Thyroid gland (tissue), 4 donors: ENCODE data around the gene PPIL1. TPM values are rescaled to one million over a fixed set of nuclear protein-coding genes. Genes with fewer than 3 reads are reported as not detected.

ENCODE experiments used
- DNase-seq, 2 donors: peaks; one replicate each; pipeline ENCODE4 v3.0.0-alpha.2; 2019
- H3K27ac ChIP-seq, 3 donors: fragments of 200-600 bp; sonication (generic); 1 replicate in 2 of 3; 2 replicates in 1 of 3; pipeline ENCODE4 v1.5.1; 2016 to 2019; ENCODE audit warnings: mild to moderate bottlenecking in 1 of 3, moderate library complexity in 1 of 3
- H3K27me3 ChIP-seq: fragments of 200-600 bp; sonication (generic); one replicate; pipeline ENCODE4 v1.5.1; 2019
- H3K36me3 ChIP-seq, 2 donors: fragments of 200-600 bp; sonication (generic); one replicate each; pipeline ENCODE4 v1.5.1; 2016 to 2019
- H3K4me1 ChIP-seq, 2 donors: fragments of 200-600 bp; sonication (generic); one replicate each; pipeline ENCODE4 v1.5.1; 2017 to 2019
- H3K4me3 ChIP-seq, 3 donors: fragments of 200-600 bp; sonication (generic); replicated peaks in 1 of 3; 1 replicate in 2 of 3; 2 replicates in 1 of 3; pipeline ENCODE4 v1.5.1; 2016; ENCODE audit warnings: mild to moderate bottlenecking in 1 of 3
- H3K9me3 ChIP-seq: fragments of 200-600 bp; sonication (generic); one replicate; pipeline ENCODE4 v1.5.1; 2017
- POLR2A ChIP-seq, 2 donors: fragments of 450-650 bp; IDR thresholded peaks; one replicate each; pipeline ENCODE4 v1.6.1; 2017; ENCODE audit warnings: antibody characterized with exemption in 2 of 2, mild to moderate bottlenecking in 2 of 2, moderate library complexity in 1 of 2
- WGBS, 2 donors: methylation state at CpG; one replicate each; pipeline ENCODE4 v1.1.5; 2017; 5-methylcytosine and 5-hydroxymethylcytosine counted together
- intact Hi-C: fragments of 100-400 bp; cut with DNase I; formaldehyde crosslinking; loops from one replicate; pipeline ENCODE4 v1.15.1; 2023
- total RNA-seq, 4 donors: library from RNA; depleted of rRNA; stranded (reverse); fragments of >200 nt; gene quantifications; one replicate each; pipeline ENCODE4 v1.2.3, GENCODE V29; 2016
- TF ChIP-seq, protein P1 (sequence below), 6 experiments: fragments of 200-600 bp in 3 of 6; fragments of 450-650 bp in 3 of 6; sonication (generic) in 3 of 6; IDR thresholded peaks; one replicate each; pipeline ENCODE4 v1.5.1; 2016 to 2019; ENCODE audit warnings: antibody characterized with exemption in 6 of 6, mild to moderate bottlenecking in 2 of 6, inconsistent platforms in 1 of 6, moderate library complexity in 1 of 6

The PPIL1 gene
- total RNA-seq, 4 donors from 2014 or later = 35.3 to 69.4 (median 44.3) TPM

DNA sequence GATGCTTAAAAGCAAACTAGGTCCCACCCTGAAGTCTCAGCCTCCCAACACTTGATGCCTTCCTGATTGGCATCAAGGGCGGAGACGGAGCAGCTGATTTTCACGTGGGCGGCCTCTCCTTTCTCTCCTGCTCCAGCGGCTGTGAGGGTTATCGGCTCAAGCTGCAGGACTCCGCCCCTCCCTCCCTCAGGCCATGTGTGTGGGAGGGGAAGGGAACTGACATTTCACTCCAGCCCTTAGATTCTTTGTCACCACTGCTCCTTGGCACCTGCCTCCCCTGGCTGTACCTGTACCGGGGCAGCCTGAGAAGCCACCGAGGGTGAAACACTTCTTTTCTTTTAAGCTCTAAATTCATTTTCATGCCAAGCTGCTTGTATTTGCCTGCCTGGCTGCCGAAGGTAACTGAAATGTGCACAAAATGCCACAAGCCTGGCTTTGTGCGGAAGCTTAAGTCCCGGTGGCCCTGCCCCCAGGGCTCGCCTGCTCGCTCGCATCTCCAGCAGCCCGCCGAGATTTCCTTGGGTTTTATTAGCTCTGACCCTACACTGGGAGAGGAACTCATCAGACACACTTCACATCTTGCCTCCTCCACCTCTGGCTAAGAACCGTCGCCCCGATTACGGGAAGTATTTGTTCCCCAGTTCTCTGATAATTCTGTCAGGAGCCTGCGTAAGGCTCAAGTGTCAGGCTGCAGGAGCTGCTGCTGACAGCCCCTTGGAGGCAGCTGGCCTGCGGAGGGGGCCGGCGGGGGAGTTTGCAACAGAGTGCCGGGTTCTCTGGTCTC, 25.8 kb downstream of the PPIL1 start:
- H3K4me3 ChIP-seq = no peak overlapping the region

DNA sequence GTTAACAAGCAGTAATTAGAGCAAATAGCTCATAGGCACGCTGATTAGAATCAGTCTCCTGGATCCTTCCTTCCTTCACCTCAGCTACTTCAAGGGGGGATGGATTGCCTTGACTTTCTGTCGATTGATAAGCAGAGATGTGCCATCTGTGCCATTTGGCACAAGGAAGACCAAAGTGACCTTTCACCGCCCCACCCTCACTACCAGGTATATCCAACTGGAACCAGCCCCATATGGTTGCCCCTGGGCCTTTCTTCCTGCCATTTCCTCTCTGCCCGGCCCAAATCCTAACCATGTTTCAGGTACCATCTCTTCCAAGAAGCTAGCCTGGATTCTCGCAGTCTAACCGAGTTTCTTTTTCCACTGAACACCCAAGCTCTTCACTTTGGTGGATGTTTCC, 26.6 kb downstream of the PPIL1 start:
- H3K4me3 ChIP-seq = no peak overlapping the region
- intact Hi-C loops = no loop called here
- TF ChIP-seq, protein P1, sequence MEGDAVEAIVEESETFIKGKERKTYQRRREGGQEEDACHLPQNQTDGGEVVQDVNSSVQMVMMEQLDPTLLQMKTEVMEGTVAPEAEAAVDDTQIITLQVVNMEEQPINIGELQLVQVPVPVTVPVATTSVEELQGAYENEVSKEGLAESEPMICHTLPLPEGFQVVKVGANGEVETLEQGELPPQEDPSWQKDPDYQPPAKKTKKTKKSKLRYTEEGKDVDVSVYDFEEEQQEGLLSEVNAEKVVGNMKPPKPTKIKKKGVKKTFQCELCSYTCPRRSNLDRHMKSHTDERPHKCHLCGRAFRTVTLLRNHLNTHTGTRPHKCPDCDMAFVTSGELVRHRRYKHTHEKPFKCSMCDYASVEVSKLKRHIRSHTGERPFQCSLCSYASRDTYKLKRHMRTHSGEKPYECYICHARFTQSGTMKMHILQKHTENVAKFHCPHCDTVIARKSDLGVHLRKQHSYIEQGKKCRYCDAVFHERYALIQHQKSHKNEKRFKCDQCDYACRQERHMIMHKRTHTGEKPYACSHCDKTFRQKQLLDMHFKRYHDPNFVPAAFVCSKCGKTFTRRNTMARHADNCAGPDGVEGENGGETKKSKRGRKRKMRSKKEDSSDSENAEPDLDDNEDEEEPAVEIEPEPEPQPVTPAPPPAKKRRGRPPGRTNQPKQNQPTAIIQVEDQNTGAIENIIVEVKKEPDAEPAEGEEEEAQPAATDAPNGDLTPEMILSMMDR (IDR thresholded peaks at IDR 0.05) = no peak
- TF ChIP-seq POLR2A (IDR thresholded peaks at IDR 0.05) = no peak
- no peaks in the 10 kb centered on the region for H3K9me3 ChIP-seq
- no peaks in the 10 kb centered on the region for H3K36me3 ChIP-seq
- 96% methylated on average over 6 of the region's 6 CpGs for WGBS, 2 donors
- no peaks in the 10 kb centered on the region for H3K27me3 ChIP-seq
- no peak overlapping the region for H3K27ac ChIP-seq
- H3K4me1 ChIP-seq = peaks cover 6 to 9% of the 10 kb centered on the region in 2 donors
- DNase-seq = no peak

More for the DNA sequence above, 25.8 kb downstream of the PPIL1 start:
- Histone ChIP-seq H3K4me1 (peaks cover 6 to 9% of the 10 kb centered on the region in 2 donors), H3K9me3 (no peaks in the 10 kb centered on the region), H3K36me3 (no peaks in the 10 kb centered on the region), H3K27me3 (no peaks in the 10 kb centered on the region), H3K27ac (no peak overlapping the region)
- intact Hi-C loops = no loop called here
- no peak for TF ChIP-seq POLR2A (IDR thresholded peaks at IDR 0.05)
- TF ChIP-seq, protein P1 (IDR thresholded peaks at IDR 0.05) = no peak
- DNase-seq = peak; percentile 76 to 82
- WGBS, 2 donors = 35 to 38% methylated on average over 26 of the region's 26 CpGs

DNA sequence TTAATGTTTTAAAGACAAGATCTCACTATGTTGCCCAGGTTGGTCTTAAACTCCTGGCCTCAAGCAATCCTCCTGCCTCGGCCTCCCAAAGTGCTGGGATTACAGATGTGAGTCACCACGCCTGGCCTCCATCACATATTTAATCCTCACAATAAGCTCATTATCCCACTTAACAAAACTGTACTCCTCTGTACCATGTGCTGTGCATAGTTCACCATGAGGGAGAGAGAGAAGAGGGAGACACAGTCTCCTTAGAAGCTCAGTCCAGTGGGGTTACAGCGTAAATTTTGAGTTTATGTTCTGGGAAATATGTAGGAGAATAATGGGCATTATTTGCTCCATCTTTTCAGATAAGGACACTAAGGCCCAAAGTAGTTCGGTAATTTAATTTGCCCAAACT, 27.5 kb downstream of the PPIL1 start:
- Histone ChIP-seq H3K27ac (no peak overlapping the region), H3K27me3 (no peaks in the 10 kb centered on the region), H3K36me3 (no peaks in the 10 kb centered on the region), H3K4me3 (no peak overlapping the region), H3K9me3 (no peaks in the 10 kb centered on the region), H3K4me1 (peaks cover 6 to 9% of the 10 kb centered on the region in 2 donors)
- WGBS, 2 donors = 91 to 99% methylated on average over 4 of the region's 4 CpGs
- DNase-seq = no peak
- TF ChIP-seq, protein P1 (IDR thresholded peaks at IDR 0.05) = no peak
- TF ChIP-seq POLR2A (IDR thresholded peaks at IDR 0.05) = no peak
- intact Hi-C loops = no loop called here

DNA sequence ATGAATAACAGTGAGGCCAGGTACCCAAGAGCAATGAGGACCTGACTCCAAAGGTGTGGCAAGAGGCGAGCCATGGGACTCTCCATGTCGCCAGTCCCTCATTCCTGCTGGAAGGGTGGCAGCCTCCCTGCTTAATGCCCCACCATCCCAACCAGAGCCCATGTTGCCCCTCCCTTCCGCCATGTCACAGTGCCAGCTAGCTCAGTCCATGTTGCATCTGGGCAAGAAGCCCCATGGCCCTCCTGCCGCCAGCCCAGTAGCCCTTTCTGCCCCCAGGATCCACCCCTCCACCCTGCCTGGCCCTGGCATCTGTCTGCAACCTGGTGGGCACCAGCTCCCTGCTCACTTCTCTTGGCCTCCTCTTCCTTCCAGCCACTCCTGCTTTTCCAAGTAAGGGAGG, 29.4 kb downstream of the PPIL1 start:
- Histone ChIP-seq H3K9me3 (no peaks in the 10 kb centered on the region), H3K36me3 (no peaks in the 10 kb centered on the region), H3K27ac (no peak overlapping the region), H3K4me1 (peaks cover 16 to 18% of the 10 kb centered on the region in 2 donors), H3K27me3 (no peaks in the 10 kb centered on the region), H3K4me3 (no peak overlapping the region)
- WGBS, 2 donors = 69 to 95% methylated on average over 4 of the region's 4 CpGs
- DNase-seq = no peak
- TF ChIP-seq POLR2A (IDR thresholded peaks at IDR 0.05) = no peak
- TF ChIP-seq, protein P1 (IDR thresholded peaks at IDR 0.05) = no peak
- intact Hi-C loops = no loop called here
